DOHH2 (cell line): ENCODE results near the gene BAHD1.

Experiments
- H3F3A ChIP-seq: fragments of 200-600 bp; sonication (generic), shearing (Covaris generic); 2 replicates; pipeline ENCODE4 v1.6.0; 2016; ENCODE audit warnings: antibody characterized with exemption, mild to moderate bottlenecking; ENCODE audit not compliant: control insufficient read depth, insufficient read depth
- H3K27ac ChIP-seq: fragments of 200-600 bp; sonication (generic); 2 replicates; pipeline ENCODE4 v1.5.1; 2014; ENCODE audit warnings: low read depth, mild to moderate bottlenecking, low read length, moderate library complexity
- H3K27me3 ChIP-seq: fragments of 200-600 bp; sonication (generic); 2 replicates; pipeline ENCODE4 v1.6.1; 2014; ENCODE audit warnings: mild to moderate bottlenecking, low read length, mixed read lengths; ENCODE audit not compliant: control insufficient read depth
- H3K36me3 ChIP-seq: fragments of 200-600 bp; sonication (generic); 2 replicates; pipeline ENCODE4 v1.6.1; 2014; ENCODE audit warnings: mild to moderate bottlenecking, low read length, moderate library complexity, mixed read lengths; ENCODE audit not compliant: control insufficient read depth
- H3K4me1 ChIP-seq: fragments of 200-600 bp; sonication (generic); 2 replicates; pipeline ENCODE4 v1.6.1; 2014; ENCODE audit warnings: mild to moderate bottlenecking, low read length, mixed read lengths; ENCODE audit not compliant: control insufficient read depth
- H3K4me2 ChIP-seq: fragments of 200-600 bp; sonication (generic); 2 replicates; pipeline ENCODE4 v1.6.0; 2014; ENCODE audit warnings: mild to moderate bottlenecking, low read length, moderate library complexity
- H3K4me3 ChIP-seq: fragments of 200-600 bp; sonication (generic); 2 replicates; pipeline ENCODE4 v1.5.1; 2014; ENCODE audit warnings: mild to moderate bottlenecking, low read length, mixed read lengths
- H3K79me2 ChIP-seq: fragments of 200-600 bp; sonication (generic); 2 replicates; pipeline ENCODE4 v1.6.1; 2014; ENCODE audit warnings: mild to moderate bottlenecking, low read length, mixed read lengths; ENCODE audit not compliant: control insufficient read depth
- H3K9me2 ChIP-seq: fragments of 200-600 bp; sonication (generic); replicated peaks from 2 replicates; pipeline ENCODE4 v1.6.1; 2014; ENCODE audit warnings: mild to moderate bottlenecking, low read length, mixed read lengths; ENCODE audit not compliant: control insufficient read depth
- H3K9me3 ChIP-seq: fragments of 200-600 bp; sonication (generic); 2 replicates; pipeline ENCODE4 v1.6.1; 2014; ENCODE audit warnings: antibody characterized with exemption, low read length, mixed read lengths; ENCODE audit not compliant: control insufficient read depth, insufficient read depth
- H4K20me1 ChIP-seq: fragments of 200-600 bp; sonication (generic); 2 replicates; pipeline ENCODE4 v1.6.0; 2014; ENCODE audit warnings: low read depth, mild to moderate bottlenecking, antibody characterized with exemption, low read length, moderate library complexity; ENCODE audit not compliant: control insufficient read depth, insufficient read depth
- CTCF ChIP-seq: fragments of 200-600 bp; sonication (generic); IDR thresholded peaks from one replicate; pipeline ENCODE4 v1.5.1; 2014; ENCODE audit warnings: antibody characterized with exemption, mild to moderate bottlenecking, low read depth, low read length; ENCODE audit not compliant: poor library complexity, severe bottlenecking
- EZH2phosphoT487 ChIP-seq: fragments of 200-600 bp; sonication (generic); IDR thresholded peaks from 2 replicates; pipeline ENCODE4 v1.6.1; 2017; ENCODE audit warnings: borderline replicate concordance, mild to moderate bottlenecking, antibody characterized with exemption, low read length, moderate library complexity, mixed read lengths

Gene BAHD1

DNA sequence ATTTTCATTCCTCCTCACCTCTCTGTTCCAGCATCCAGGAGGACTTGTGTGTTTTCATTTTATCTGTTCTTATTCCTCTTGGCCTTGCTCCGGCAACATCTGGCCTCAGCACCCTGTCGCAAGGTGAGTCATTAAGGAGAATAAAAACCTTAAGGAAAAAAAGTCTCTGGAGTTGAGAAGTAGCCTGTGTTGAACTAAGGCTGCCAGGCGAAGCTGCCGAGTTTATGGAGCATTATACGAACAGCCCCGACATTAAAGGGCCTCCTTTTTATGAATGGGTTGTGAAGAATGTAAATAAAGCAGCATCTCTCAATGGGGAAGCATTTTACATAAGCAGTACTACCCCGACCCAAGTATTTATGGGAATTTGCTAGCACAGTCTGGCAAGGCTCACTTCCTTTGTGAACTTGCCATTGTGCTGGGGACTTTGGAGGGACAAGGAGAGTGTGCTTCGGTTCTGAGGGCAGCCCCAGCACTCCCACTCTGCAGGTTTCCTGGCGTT lies 4.7 kb downstream of the BAHD1 start:
- Histone ChIP-seq H4K20me1 (peaks cover 9% of the 10 kb centered on the region), H3K4me3 (no peak overlapping the region), H3K79me2 (peaks cover 84% of the 10 kb centered on the region), H3K27me3 (0 out of 2 replicates have a peak, but pooled peaks cover 5% of the 10 kb centered on the region), H3K27ac (no peak overlapping the region), H3K4me1 (peaks cover 9% of the 10 kb centered on the region), H3K9me2 (no peaks in the 10 kb centered on the region), H3K36me3 (no peaks in the 10 kb centered on the region), H3F3A (no peaks in the 10 kb centered on the region), H3K4me2 (no peak overlapping the region), H3K9me3 (no peaks in the 10 kb centered on the region)
- TF ChIP-seq EZH2phosphoT487 (no peak), CTCF (no peak)

- Histone ChIP-seq H4K20me1 (peaks cover 9% of the 10 kb centered on the region), H3F3A (no peaks in the 10 kb centered on the region), H3K79me2 (peaks cover 86% of the 10 kb centered on the region), H3K9me3 (no peaks in the 10 kb centered on the region), H3K9me2 (no peaks in the 10 kb centered on the region), H3K36me3 (no peaks in the 10 kb centered on the region), H3K27me3 (0 out of 2 replicates have a peak, but pooled peaks cover 5% of the 10 kb centered on the region), H3K27ac (no peak overlapping the region), H3K4me2 (no peak overlapping the region), H3K4me3 (no peak overlapping the region), H3K4me1 (peaks cover 10% of the 10 kb centered on the region)
- TF ChIP-seq CTCF: no peak
- no peak for TF ChIP-seq EZH2phosphoT487
Measured at GRCh38 chr15:40446144-40446543, 5.4 kb downstream of the BAHD1 start.

GRCh38 chr15:40448354-40448753 lies 7.6 kb downstream of the BAHD1 start:
- Histone ChIP-seq H3K79me2 (peaks cover 89% of the 10 kb centered on the region), H3K36me3 (no peaks in the 10 kb centered on the region), H3K9me2 (no peaks in the 10 kb centered on the region), H3K27me3 (no peaks in the 10 kb centered on the region), H3K4me3 (no peak overlapping the region), H3K27ac (no peak overlapping the region), H3K4me2 (no peak overlapping the region), H3K4me1 (peaks cover 23% of the 10 kb centered on the region), H3F3A (no peaks in the 10 kb centered on the region), H3K9me3 (no peaks in the 10 kb centered on the region), H4K20me1 (peaks cover 13% of the 10 kb centered on the region)
- TF ChIP-seq CTCF (no peak), EZH2phosphoT487 (no peak)
